SU-DHL-6 (cell line): Measurements from ENCODE around the gene BCORL1.

ENCODE experiments used
- H2AFZ ChIP-seq: fragments of 200-600 bp; sonication (generic); 2 replicates; pipeline ENCODE4 v1.6.1; 2014; ENCODE audit warnings: low read depth, mild to moderate bottlenecking, moderate library complexity, mixed read lengths, antibody characterized with exemption, low read length; ENCODE audit not compliant: severe bottlenecking
- H3F3A ChIP-seq: fragments of 200-600 bp; shearing (Covaris generic); 2 replicates; pipeline ENCODE4 v1.6.0; 2016; ENCODE audit warnings: antibody characterized with exemption, mild to moderate bottlenecking; ENCODE audit not compliant: insufficient read depth
- H3K27ac ChIP-seq: fragments of 200-600 bp; sonication (generic); 2 replicates; pipeline ENCODE4 v1.5.1; 2016; ENCODE audit warnings: low read depth, mild to moderate bottlenecking, low read length, moderate library complexity, mixed read lengths
- H3K27me3 ChIP-seq: fragments of 200-600 bp; sonication (generic), shearing (Covaris generic); 2 replicates; pipeline ENCODE4 v1.6.0; 2014; ENCODE audit warnings: mild to moderate bottlenecking, low read length
- H3K36me3 ChIP-seq: fragments of 200-600 bp; sonication (generic); 2 replicates; pipeline ENCODE4 v1.6.1; 2014; ENCODE audit warnings: mild to moderate bottlenecking, low read length, mixed read lengths
- H3K4me2 ChIP-seq: fragments of 300-600, 200-600 bp; shearing (Covaris generic), sonication (generic); 2 replicates; pipeline ENCODE4 v1.6.0; 2014; ENCODE audit warnings: low read length, low read depth, mild to moderate bottlenecking; ENCODE audit not compliant: poor library complexity, severe bottlenecking
- H3K4me3 ChIP-seq: fragments of 200-600 bp; sonication (generic); 2 replicates; pipeline ENCODE4 v1.5.1; 2014; ENCODE audit warnings: antibody characterized with exemption, low read length, mild to moderate bottlenecking, mixed read lengths; ENCODE audit not compliant: insufficient read depth, poor library complexity, severe bottlenecking
- H3K79me2 ChIP-seq: fragments of 200-600 bp; sonication (generic); 2 replicates; pipeline ENCODE4 v1.6.1; 2014; ENCODE audit warnings: mild to moderate bottlenecking, low read length, moderate library complexity; ENCODE audit not compliant: insufficient read depth
- H3K9ac ChIP-seq: fragments of 200-600 bp; sonication (generic); 2 replicates; pipeline ENCODE4 v1.7.0; 2014; ENCODE audit warnings: mild to moderate bottlenecking, low read length
- H3K9me2 ChIP-seq: fragments of 200-600 bp; sonication (generic); replicated peaks from 2 replicates; pipeline ENCODE4 v1.6.1; 2014; ENCODE audit warnings: low read length; ENCODE audit not compliant: insufficient read depth
- H3K9me3 ChIP-seq: fragments of 200-600 bp; sonication (generic); 2 replicates; pipeline ENCODE4 v1.6.1; 2014; ENCODE audit warnings: low read length, mixed read lengths; ENCODE audit not compliant: insufficient read depth
- H4K20me1 ChIP-seq: fragments of 200-600 bp; sonication (generic); 2 replicates; pipeline ENCODE4 v1.6.1; 2014; ENCODE audit warnings: low read depth, mild to moderate bottlenecking, antibody characterized with exemption, low read length, moderate library complexity, mixed read lengths
- EZH2phosphoT487 ChIP-seq: fragments of 200-600 bp; sonication (generic), shearing (Covaris generic); conservative IDR thresholded peaks from 2 replicates; pipeline ENCODE4 v1.6.1; 2018; ENCODE audit warnings: mild to moderate bottlenecking, antibody characterized with exemption, low read length, moderate library complexity, mixed read lengths
- TF ChIP-seq, protein P1 (sequence below): fragments of 200-600 bp; sonication (generic); IDR thresholded peaks from one replicate; pipeline ENCODE4 v1.5.1; 2017; ENCODE audit warnings: antibody characterized with exemption, mild to moderate bottlenecking, low read length, moderate library complexity; ENCODE audit not compliant: insufficient read depth, poor library complexity, severe bottlenecking

BCORL1 gene, protein sequence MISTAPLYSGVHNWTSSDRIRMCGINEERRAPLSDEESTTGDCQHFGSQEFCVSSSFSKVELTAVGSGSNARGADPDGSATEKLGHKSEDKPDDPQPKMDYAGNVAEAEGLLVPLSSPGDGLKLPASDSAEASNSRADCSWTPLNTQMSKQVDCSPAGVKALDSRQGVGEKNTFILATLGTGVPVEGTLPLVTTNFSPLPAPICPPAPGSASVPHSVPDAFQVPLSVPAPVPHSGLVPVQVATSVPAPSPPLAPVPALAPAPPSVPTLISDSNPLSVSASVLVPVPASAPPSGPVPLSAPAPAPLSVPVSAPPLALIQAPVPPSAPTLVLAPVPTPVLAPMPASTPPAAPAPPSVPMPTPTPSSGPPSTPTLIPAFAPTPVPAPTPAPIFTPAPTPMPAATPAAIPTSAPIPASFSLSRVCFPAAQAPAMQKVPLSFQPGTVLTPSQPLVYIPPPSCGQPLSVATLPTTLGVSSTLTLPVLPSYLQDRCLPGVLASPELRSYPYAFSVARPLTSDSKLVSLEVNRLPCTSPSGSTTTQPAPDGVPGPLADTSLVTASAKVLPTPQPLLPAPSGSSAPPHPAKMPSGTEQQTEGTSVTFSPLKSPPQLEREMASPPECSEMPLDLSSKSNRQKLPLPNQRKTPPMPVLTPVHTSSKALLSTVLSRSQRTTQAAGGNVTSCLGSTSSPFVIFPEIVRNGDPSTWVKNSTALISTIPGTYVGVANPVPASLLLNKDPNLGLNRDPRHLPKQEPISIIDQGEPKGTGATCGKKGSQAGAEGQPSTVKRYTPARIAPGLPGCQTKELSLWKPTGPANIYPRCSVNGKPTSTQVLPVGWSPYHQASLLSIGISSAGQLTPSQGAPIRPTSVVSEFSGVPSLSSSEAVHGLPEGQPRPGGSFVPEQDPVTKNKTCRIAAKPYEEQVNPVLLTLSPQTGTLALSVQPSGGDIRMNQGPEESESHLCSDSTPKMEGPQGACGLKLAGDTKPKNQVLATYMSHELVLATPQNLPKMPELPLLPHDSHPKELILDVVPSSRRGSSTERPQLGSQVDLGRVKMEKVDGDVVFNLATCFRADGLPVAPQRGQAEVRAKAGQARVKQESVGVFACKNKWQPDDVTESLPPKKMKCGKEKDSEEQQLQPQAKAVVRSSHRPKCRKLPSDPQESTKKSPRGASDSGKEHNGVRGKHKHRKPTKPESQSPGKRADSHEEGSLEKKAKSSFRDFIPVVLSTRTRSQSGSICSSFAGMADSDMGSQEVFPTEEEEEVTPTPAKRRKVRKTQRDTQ (N-terminal part only)

DNA sequence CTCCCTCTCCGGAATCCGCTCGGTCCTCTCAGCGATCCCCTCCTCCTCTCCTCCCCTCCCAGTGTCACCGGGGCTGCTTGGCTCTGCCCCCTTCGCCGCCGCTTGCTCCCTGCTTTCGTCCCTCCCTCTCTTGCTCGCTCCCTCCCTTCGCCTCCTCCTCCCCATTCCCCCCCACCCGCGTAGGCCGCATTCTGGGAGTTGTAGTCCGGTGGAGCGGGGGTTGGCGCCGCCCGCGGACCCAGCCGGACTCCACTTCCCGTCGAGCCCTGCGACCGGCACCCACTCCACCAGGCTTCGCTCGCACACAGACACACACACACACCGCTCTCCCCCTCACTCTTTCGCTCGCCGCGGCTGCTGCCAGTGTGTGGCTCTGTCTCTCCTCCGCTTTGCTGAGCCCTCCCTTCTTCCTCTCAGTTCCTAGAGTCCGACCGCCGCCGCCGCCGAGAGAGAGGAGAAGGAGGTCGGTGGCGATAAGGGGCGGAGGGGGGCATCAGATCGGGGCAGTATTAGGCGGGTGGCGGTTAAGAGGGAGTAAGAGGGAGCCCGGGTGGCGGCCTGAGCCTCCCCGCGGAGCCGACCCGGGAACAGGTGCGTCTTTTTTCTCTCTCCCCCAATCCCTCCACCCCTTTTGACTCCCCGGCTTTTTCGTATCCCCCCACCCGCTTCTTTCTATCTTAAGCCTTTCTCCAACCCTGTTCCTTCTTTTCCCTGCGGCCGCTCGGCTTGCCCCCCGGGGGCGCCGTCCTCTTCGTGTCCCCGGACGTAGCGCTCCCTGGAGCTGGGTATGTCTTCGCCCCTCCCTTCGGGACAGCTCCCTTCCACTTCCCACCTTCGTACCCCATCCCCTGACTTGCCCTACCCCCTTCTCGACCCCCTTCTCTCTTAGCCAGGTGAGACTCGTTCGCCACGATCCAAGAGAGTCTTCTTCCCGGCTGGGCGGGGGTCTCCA is at the start of gene BCORL1:
Gene BCORL1, plus strand, starts transcription at position 336 of the 952 bp plus-strand sequence. CDS start 22,597 bp downstream, outside the sequence.
- Histone ChIP-seq H3K4me3 (peak within 1 kb of the TSS; percentile 63), H3K36me3 (no peaks in the 10 kb centered on the region), H3F3A (no peaks in the 10 kb centered on the region), H4K20me1 (no peaks in the 10 kb centered on the region), H3K9ac (peak within 1 kb of the TSS; percentile 59), H3K9me3 (no peaks in the 10 kb centered on the region), H2AFZ (peak within 1 kb of the TSS; percentile 54), H3K79me2 (no peaks in the 10 kb centered on the region), H3K27ac (no peak within 1 kb of the TSS), H3K9me2 (no peaks in the 10 kb centered on the region), H3K4me2 (no peak within 1 kb of the TSS), H3K27me3 (no peaks in the 10 kb centered on the region)
- TF ChIP-seq, protein P1, sequence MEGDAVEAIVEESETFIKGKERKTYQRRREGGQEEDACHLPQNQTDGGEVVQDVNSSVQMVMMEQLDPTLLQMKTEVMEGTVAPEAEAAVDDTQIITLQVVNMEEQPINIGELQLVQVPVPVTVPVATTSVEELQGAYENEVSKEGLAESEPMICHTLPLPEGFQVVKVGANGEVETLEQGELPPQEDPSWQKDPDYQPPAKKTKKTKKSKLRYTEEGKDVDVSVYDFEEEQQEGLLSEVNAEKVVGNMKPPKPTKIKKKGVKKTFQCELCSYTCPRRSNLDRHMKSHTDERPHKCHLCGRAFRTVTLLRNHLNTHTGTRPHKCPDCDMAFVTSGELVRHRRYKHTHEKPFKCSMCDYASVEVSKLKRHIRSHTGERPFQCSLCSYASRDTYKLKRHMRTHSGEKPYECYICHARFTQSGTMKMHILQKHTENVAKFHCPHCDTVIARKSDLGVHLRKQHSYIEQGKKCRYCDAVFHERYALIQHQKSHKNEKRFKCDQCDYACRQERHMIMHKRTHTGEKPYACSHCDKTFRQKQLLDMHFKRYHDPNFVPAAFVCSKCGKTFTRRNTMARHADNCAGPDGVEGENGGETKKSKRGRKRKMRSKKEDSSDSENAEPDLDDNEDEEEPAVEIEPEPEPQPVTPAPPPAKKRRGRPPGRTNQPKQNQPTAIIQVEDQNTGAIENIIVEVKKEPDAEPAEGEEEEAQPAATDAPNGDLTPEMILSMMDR = no peak
- TF ChIP-seq EZH2phosphoT487 = no peak

DNA sequence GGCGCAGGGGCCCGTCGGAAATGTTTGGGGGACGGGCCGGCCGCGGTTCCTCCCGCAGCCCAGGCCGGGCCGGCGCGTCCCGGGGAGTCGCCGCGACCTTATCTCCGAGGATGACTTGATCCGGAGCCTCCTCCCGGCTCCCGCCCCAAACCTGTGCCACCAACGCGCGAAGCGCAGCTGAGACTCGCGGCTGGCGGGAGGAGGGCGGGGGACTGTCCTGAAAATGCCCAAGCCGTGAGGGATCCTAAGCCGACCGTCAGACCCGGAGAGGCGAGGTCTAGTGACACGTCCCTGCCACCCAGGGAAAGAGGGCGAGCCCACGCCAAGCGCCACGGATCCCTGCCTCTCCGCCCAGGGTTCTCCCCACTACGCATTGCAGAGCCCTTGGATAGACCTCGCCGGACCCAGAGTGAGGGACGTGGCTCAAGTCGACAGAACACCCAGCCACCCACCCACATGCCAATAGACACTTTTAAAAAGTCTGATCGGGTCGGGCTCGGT is 49.6 kb upstream of the BCORL1 start:
- H2AFZ ChIP-seq = no peak overlapping the region
- no peaks in the 10 kb centered on the region for H3K9me2 ChIP-seq
- peak overlapping the region; percentile 43 for H3K4me3 ChIP-seq
- H3K36me3 ChIP-seq = no peaks in the 10 kb centered on the region
- H3K79me2 ChIP-seq = no peaks in the 10 kb centered on the region
- TF ChIP-seq, protein P1 = no peak
- TF ChIP-seq EZH2phosphoT487 = no peak
- H3K9me3 ChIP-seq = no peaks in the 10 kb centered on the region
- H3K27me3 ChIP-seq = no peaks in the 10 kb centered on the region
- no peaks in the 10 kb centered on the region for H4K20me1 ChIP-seq
- H3F3A ChIP-seq = peaks cover 19% of the 10 kb centered on the region
- no peak overlapping the region for H3K27ac ChIP-seq
- H3K4me2 ChIP-seq = peak overlapping the region; percentile 36
- H3K9ac ChIP-seq = no peak overlapping the region
